AG09319 (cell line): ENCODE data around the gene MUL1.

Source experiments
- DNase-seq: peaks from one replicate; pipeline ENCODE4 v3.0.0-alpha.2; 2010; ENCODE audit warnings: low read depth; ENCODE audit errors: extremely low read depth
- TF ChIP-seq, protein P1 (sequence below): IDR thresholded peaks from 2 replicates; pipeline ENCODE4 v1.5.1; 2011; ENCODE audit warnings: low read depth, mild to moderate bottlenecking, inconsistent platforms, low read length, moderate library complexity

MUL1 gene

GRCh38 chr1:20472121-20472520, 35.8 kb downstream of the MUL1 start:
- TF ChIP-seq, protein P1, sequence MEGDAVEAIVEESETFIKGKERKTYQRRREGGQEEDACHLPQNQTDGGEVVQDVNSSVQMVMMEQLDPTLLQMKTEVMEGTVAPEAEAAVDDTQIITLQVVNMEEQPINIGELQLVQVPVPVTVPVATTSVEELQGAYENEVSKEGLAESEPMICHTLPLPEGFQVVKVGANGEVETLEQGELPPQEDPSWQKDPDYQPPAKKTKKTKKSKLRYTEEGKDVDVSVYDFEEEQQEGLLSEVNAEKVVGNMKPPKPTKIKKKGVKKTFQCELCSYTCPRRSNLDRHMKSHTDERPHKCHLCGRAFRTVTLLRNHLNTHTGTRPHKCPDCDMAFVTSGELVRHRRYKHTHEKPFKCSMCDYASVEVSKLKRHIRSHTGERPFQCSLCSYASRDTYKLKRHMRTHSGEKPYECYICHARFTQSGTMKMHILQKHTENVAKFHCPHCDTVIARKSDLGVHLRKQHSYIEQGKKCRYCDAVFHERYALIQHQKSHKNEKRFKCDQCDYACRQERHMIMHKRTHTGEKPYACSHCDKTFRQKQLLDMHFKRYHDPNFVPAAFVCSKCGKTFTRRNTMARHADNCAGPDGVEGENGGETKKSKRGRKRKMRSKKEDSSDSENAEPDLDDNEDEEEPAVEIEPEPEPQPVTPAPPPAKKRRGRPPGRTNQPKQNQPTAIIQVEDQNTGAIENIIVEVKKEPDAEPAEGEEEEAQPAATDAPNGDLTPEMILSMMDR: no peak
- no peak for DNase-seq

DNA sequence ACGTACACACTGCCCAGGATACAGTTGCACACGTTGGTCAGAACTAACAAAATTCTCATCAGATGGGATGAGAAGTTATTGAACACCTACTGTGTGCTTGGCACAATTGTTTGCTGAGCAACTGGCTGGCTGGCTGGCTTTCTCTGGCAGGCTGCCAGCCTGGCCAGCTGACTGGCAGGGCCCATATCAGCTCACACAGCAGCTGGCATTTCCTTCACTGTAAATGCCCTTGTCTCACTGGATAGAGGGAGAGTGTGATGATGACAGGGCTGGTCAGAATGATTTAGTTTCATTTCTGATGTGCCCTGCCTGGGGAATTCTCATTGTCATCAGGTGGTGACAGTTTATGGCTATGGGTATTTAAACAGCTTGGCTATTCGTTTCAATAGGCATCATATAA, 37.8 kb downstream of the MUL1 start:
- TF ChIP-seq, protein P1: no peak
- no peak for DNase-seq

DNA sequence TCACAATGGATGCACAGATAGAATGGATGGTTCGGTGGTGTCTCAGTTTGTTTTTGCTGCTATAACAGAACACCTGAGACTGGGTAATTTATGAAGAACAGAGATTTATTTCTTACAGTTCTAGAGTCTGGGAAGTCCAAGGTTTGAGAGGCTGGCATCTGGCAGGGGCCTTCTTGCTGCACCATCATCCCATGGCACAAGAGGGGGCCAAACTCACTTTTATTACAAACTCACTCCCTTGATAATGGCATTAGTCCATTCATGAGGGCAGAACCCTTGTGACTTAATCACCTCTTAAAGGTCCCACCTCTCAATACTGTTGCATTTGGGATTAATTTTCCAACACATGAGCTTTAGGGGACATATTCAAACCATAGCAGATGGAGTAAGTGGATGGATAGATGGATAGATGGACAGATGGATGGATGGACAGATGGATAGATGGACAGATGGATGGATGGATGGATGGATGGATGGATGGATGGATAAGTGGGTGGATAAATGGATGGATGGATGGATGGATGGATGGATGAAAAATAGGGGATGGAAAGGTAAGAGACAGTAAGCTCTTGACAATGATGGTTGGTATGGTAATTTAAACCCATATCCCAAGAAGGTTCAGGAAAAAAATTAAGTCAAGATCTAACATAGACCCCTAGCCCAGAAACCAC, 38.4 kb downstream of the MUL1 start:
- no peak for DNase-seq
- TF ChIP-seq, protein P1: no peak; the same call in 1 of the 2 replicates

GRCh38 chr1:20466273-20466672, 41.7 kb downstream of the MUL1 start:
- TF ChIP-seq, protein P1: no peak

DNA sequence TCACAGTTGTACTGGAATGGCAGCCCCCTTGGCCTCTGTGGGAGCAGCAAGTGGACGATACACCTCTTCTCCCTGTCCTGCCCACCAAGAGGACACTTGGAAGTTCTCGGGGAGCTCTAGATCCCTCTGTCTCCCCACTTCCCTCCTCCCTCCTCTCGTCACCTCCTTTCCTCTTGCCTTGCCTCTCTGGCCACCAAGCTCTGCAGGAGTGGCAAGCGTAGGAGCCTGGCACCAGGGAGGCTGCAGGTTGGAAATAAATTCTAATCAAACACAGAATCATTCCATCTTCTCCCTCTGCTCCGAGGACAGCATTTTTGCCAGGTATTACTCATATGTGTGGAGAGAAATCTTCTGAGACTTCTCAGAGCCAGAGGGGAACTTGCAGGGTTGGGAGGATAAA, 42.8 kb downstream of the MUL1 start:
- TF ChIP-seq, protein P1: no peak
- DNase-seq: no peak

More at GRCh38 chr1:20466273-20466672, 41.7 kb downstream of the MUL1 start:
- DNase-seq: no peak

DNA sequence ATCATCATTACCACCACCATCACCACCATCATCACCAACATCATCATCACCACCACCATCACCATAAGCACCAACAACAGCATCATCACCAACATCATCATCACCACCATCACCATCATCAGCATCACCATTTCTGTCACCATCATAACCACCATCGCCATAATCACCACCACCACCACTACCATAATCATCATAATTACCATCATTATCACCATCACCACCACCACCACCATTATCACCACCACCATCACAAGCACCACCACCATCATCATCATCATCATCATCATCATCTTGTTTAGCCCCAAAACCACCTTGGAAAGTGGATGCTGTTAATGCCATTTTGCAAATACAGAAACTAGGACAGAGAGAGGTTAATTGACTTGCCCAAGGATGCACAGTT, 44.4 kb downstream of the MUL1 start:
- TF ChIP-seq, protein P1: no peak

DNA sequence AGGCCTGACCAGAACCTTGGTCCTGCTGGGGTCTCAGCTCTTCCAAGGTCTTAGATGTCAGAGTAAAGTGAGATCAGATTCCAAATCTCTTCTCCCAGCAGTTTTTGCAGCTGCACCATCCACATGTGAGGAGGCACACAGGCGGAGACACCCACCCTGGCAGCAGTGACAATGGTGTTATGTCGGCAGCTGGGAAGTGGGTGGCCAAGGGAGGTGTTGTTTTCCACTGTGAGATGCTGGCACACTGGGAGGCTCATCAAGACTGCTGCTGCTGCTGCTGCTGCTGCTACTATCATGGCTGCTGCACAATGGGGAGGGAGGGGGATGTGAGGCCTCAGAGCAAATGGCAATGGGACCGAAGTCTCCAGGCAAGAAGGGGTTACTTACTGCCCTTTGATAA, 45.6 kb downstream of the MUL1 start:
- TF ChIP-seq, protein P1: no peak
- DNase-seq: no peak

More for the DNA sequence above, 44.4 kb downstream of the MUL1 start:
- no peak for DNase-seq
